Measurements from ENCODE around the gene SIK3. TPM values are rescaled to one million over a fixed set of nuclear protein-coding genes. Genes with fewer than 3 reads are reported as not detected.

SIK3 gene
- total RNA-seq, 2 experiments from 2014 or later: 81.4 to 86.1 TPM

DNA sequence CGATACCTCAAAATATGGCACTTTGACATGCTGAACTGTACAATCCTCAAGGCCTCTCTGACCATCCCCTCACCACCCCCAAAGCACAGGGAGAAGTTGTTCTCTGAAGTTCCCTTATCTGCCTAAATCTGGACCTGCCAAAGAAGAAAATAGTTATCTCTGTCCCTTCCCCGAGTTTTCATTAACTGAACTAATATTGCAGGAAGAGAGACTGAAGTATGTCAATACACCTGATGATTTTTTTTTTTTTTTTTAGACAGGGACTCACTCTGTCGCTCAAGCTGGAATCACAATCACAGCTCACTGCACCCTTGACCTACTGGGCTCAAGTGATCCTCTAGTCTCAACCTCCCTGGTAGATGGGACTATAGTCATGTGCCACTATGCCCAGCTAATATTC is 75.0 kb downstream of the SIK3 start:
- Mint-ChIP-seq H3K4me1 (ENCODE audit: low read depth) (peaks cover 76% of the 10 kb centered on the region), H3K27me3 (no peaks in the 10 kb centered on the region), H3K36me3 (ENCODE audit: low read depth) (peaks cover 2% of the 10 kb centered on the region), H3K27ac (peak overlapping the region; percentile 2), H3K9me3 (no peaks in the 10 kb centered on the region), H3K4me3 (peak overlapping the region; percentile 6)
- no peak overlapping the region for H3K4me3 ChIP-seq (ENCODE audit: low read length)
- H3K9me3 ChIP-seq (ENCODE audit: control insufficient read depth in 1 of 2, insufficient read depth in 1 of 2, low read length in 2 of 2): no peaks in the 10 kb centered on the region
- POLR2A ChIA-PET: no interaction called here
- CTCF ChIA-PET: interaction anchor here (0.8 kb wide), 1 partner anchor 17 kb away, joined by 3 read pairs; no protein-coding TSS in a partner anchor
- H3K4me1 ChIP-seq (ENCODE audit: insufficient read depth, low read length): peaks cover 49% of the 10 kb centered on the region
- no peaks in the 10 kb centered on the region for H3K27me3 ChIP-seq (ENCODE audit: control insufficient read depth in 1 of 2, insufficient read depth in 2 of 2, low read length in 2 of 2)
- intact Hi-C loops (cut with DNase I, micrococcal nuclease): loop anchor here in 1 of 2 experiments (5.0 kb wide), 1 partner anchor 36 kb away; no protein-coding TSS in a partner anchor
- DNase-seq: no peak
- TF ChIP-seq, protein P1, sequence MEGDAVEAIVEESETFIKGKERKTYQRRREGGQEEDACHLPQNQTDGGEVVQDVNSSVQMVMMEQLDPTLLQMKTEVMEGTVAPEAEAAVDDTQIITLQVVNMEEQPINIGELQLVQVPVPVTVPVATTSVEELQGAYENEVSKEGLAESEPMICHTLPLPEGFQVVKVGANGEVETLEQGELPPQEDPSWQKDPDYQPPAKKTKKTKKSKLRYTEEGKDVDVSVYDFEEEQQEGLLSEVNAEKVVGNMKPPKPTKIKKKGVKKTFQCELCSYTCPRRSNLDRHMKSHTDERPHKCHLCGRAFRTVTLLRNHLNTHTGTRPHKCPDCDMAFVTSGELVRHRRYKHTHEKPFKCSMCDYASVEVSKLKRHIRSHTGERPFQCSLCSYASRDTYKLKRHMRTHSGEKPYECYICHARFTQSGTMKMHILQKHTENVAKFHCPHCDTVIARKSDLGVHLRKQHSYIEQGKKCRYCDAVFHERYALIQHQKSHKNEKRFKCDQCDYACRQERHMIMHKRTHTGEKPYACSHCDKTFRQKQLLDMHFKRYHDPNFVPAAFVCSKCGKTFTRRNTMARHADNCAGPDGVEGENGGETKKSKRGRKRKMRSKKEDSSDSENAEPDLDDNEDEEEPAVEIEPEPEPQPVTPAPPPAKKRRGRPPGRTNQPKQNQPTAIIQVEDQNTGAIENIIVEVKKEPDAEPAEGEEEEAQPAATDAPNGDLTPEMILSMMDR (IDR thresholded peaks at IDR 0.05): no peak
- no peak overlapping the region for H3K27ac ChIP-seq (ENCODE audit: low read depth in 1 of 2, low read length in 2 of 2)
- no peaks in the 10 kb centered on the region for H3K36me3 ChIP-seq (ENCODE audit: insufficient read depth, low read length)
- no peak for ATAC-seq (ENCODE audit: poor library complexity)

DNA sequence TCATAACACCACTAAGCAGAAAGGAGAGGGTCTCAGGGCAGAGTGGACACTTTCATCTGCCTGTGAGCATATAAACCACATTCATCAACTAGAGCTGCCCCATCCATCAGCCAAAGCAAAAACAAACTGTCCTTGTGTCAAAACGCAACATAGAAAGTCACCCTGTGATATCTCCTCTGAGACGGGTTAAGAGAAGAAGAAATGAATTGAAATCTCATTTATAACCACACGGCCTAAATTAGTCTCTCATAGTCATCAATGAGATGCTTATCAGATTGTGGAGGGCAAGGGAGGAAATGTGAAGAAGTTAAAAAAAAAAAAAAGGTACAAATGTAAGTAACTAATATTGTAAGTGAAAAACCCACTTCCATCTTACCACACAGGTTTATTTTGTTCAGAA is 75.7 kb downstream of the SIK3 start:
- Histone ChIP-seq H3K4me3 (ENCODE audit: low read length) (no peak overlapping the region), H3K4me1 (ENCODE audit: insufficient read depth, low read length) (peaks cover 49% of the 10 kb centered on the region), H3K27ac (ENCODE audit: low read depth in 1 of 2, low read length in 2 of 2) (no peak overlapping the region), H3K27me3 (ENCODE audit: control insufficient read depth in 1 of 2, insufficient read depth in 2 of 2, low read length in 2 of 2) (no peaks in the 10 kb centered on the region), H3K9me3 (ENCODE audit: control insufficient read depth in 1 of 2, insufficient read depth in 1 of 2, low read length in 2 of 2) (no peaks in the 10 kb centered on the region), H3K36me3 (ENCODE audit: insufficient read depth, low read length) (no peaks in the 10 kb centered on the region)
- Mint-ChIP-seq H3K4me3 (peak overlapping the region; percentile 5), H3K4me1 (ENCODE audit: low read depth) (peaks cover 77% of the 10 kb centered on the region), H3K9me3 (no peaks in the 10 kb centered on the region), H3K36me3 (ENCODE audit: low read depth) (peaks cover under 1% of the 10 kb centered on the region), H3K27ac (peak overlapping the region; percentile 2), H3K27me3 (no peaks in the 10 kb centered on the region)
- intact Hi-C loops (cut with DNase I, micrococcal nuclease): loop anchor here in 1 of 2 experiments (5.0 kb wide), 1 partner anchor 35 kb away; no protein-coding TSS in a partner anchor
- CTCF ChIA-PET: no interaction called here
- POLR2A ChIA-PET: no interaction called here
- ATAC-seq (ENCODE audit: poor library complexity) (peak; percentile 55), DNase-seq (peak in 3 of 14 experiments; percentile 52 to 67 (median 64))
- TF ChIP-seq, protein P1 (IDR thresholded peaks at IDR 0.05): no peak

GRCh38 chr11:117020869-117021564 is 77.2 kb downstream of the SIK3 start:
- no peak for ATAC-seq (ENCODE audit: poor library complexity)

More at GRCh38 chr11:117020869-117021564, 77.2 kb downstream of the SIK3 start:
- peaks cover 69% of the 10 kb centered on the region for H3K4me1 Mint-ChIP-seq (ENCODE audit: low read depth)
- peaks cover 3% of the 10 kb centered on the region for H3K36me3 ChIP-seq (ENCODE audit: insufficient read depth, low read length)
- H3K4me3 ChIP-seq (ENCODE audit: low read length): no peak overlapping the region
- POLR2A ChIA-PET: no interaction called here
- intact Hi-C loops (cut with DNase I, micrococcal nuclease): loop anchor here in 1 of 2 experiments (2.0 to 5.0 kb wide), 2 partner anchors 16 to 34 kb away; no protein-coding TSS in a partner anchor
- no peaks in the 10 kb centered on the region for H3K9me3 ChIP-seq (ENCODE audit: control insufficient read depth in 1 of 2, insufficient read depth in 1 of 2, low read length in 2 of 2)
- peaks cover 5% of the 10 kb centered on the region for H3K36me3 Mint-ChIP-seq (ENCODE audit: low read depth)
- H3K27ac ChIP-seq (ENCODE audit: low read depth in 1 of 2, low read length in 2 of 2): no peak overlapping the region
- DNase-seq: no peak
- H3K27me3 ChIP-seq (ENCODE audit: control insufficient read depth in 1 of 2, insufficient read depth in 2 of 2, low read length in 2 of 2): no peaks in the 10 kb centered on the region
- CTCF ChIA-PET: no interaction called here
- H3K27me3 Mint-ChIP-seq: no peaks in the 10 kb centered on the region
- H3K4me3 Mint-ChIP-seq: no peak overlapping the region
- TF ChIP-seq, protein P1 (IDR thresholded peaks at IDR 0.05): no peak
- H3K27ac Mint-ChIP-seq: no peak overlapping the region
- peaks cover 47% of the 10 kb centered on the region for H3K4me1 ChIP-seq (ENCODE audit: insufficient read depth, low read length)
- H3K9me3 Mint-ChIP-seq: no peaks in the 10 kb centered on the region

All from CD4-positive, alpha-beta T cell (primary cell).